Natural killer cell (primary cell): ENCODE data around the gene GASK1A. TPM values are rescaled to one million over a fixed set of nuclear protein-coding genes. Genes with fewer than 3 reads are reported as not detected.
"Not testable (repeated sequence)": the region's sequence is repeated elsewhere in the genome, so short reads cannot be mapped to it uniquely, and the experiment has no call there.

Source experiments
- ATAC-seq, 3 donors: fragments of 150-1000 bp in 2 of 3; fragments of 200-7000 bp in 1 of 3; cut with Tn5 transposase; 1 replicate in 1 of 3; 2 replicates in 2 of 3; pipeline ENCODE4 v1.10.0; 2021; ENCODE audit warnings: mild to moderate bottlenecking in 2 of 3, moderate library complexity in 2 of 3
- DNase-seq, 2 donors: peaks; one replicate each; pipeline versions ENCODE4 v3.0.0 to v3.0.0-alpha.2; 2013 to 2021; ENCODE audit warnings: mixed read lengths in 1 of 2
- H3K27ac ChIP-seq: one replicate; pipeline ENCODE4 v1.5.1; 2013; ENCODE audit warnings: mild to moderate bottlenecking, low read length
- H3K27me3 ChIP-seq: one replicate; pipeline ENCODE4 v1.6.1; 2013; ENCODE audit warnings: low read length; ENCODE audit not compliant: control insufficient read depth, insufficient read depth
- H3K36me3 ChIP-seq: one replicate; pipeline ENCODE4 v1.6.1; 2013; ENCODE audit warnings: low read length; ENCODE audit not compliant: control insufficient read depth, insufficient read depth
- H3K4me1 ChIP-seq: one replicate; pipeline ENCODE4 v1.6.1; 2013; ENCODE audit warnings: low read length; ENCODE audit not compliant: control insufficient read depth, insufficient read depth
- H3K4me3 ChIP-seq: one replicate; pipeline ENCODE4 v1.5.1; 2013; ENCODE audit warnings: low read length
- H3K9me3 ChIP-seq: one replicate; pipeline ENCODE4 v1.6.1; 2013; ENCODE audit warnings: low read length; ENCODE audit not compliant: control insufficient read depth, insufficient read depth
- H3K27ac Mint-ChIP-seq, 2 donors: one replicate each; pipeline ENCODE4 v1.8.0; 2022; ENCODE audit warnings: mild to moderate bottlenecking in 2 of 2, mixed read lengths in 2 of 2, moderate library complexity in 1 of 2
- H3K27me3 Mint-ChIP-seq, 2 donors: one replicate each; pipeline ENCODE4 v1.8.0; 2022; ENCODE audit warnings: low read depth in 2 of 2, mixed read lengths in 2 of 2
- H3K36me3 Mint-ChIP-seq: one replicate; pipeline ENCODE4 v1.8.0; 2022; ENCODE audit warnings: mixed read lengths
- H3K4me1 Mint-ChIP-seq, 2 donors: one replicate each; pipeline ENCODE4 v1.8.0; 2022; ENCODE audit warnings: mixed read lengths in 2 of 2
- H3K4me3 Mint-ChIP-seq: one replicate; pipeline ENCODE4 v1.8.0; 2022; ENCODE audit warnings: mild to moderate bottlenecking, moderate library complexity, mixed read lengths
- H3K9me3 Mint-ChIP-seq, 2 donors: one replicate each; pipeline ENCODE4 v1.8.0; 2022; ENCODE audit warnings: mixed read lengths in 2 of 2
- CTCF ChIP-seq: fragments of 200-600 bp; IDR thresholded peaks from one replicate; pipeline ENCODE4 v1.8.0; 2022; ENCODE audit warnings: antibody characterized with exemption
- WGBS: methylation state at CpG from one replicate; pipeline ENCODE4 v1.1.7; 2013; ENCODE audit warnings: missing lambda C conversion rate; ENCODE audit not compliant: insufficient coverage; 5-methylcytosine and 5-hydroxymethylcytosine counted together
- intact Hi-C: fragments of 100-400 bp; cut with micrococcal nuclease; formaldehyde crosslinking; loops from one replicate; pipeline ENCODE4 v1.14.2; 2022
- total RNA-seq, 4 donors: library from RNA; stranded (reverse); fragments of 120-200 nt in 1 of 4; gene quantifications; one replicate each; pipeline versions ENCODE4 v1.2.3 to v1.2.4, GENCODE V29; 2013 to 2022

The GASK1A gene
- total RNA-seq, 3 donors from 2014 or later (not counting 1 experiment from before 2014, with no cell fraction given), result 0.12 to 0.34 TPM; not detected in 1

- H3K27me3 Mint-ChIP-seq, result peaks cover 0 to 4% of the 10 kb centered on the region in 2 donors
- no peak for DNase-seq
- H3K4me3 Mint-ChIP-seq, result no peak overlapping the region
- Histone ChIP-seq H3K4me3 (no peak overlapping the region), H3K9me3 (peaks cover 29% of the 10 kb centered on the region), H3K27ac (no peak overlapping the region), H3K27me3 (no peaks in the 10 kb centered on the region), H3K4me1 (no peaks in the 10 kb centered on the region), H3K36me3 (no peaks in the 10 kb centered on the region)
- WGBS, result 90% methylated on average over 3 of the region's 3 CpGs
- TF ChIP-seq CTCF, result no peak
- no peaks in the 10 kb centered on the region for H3K36me3 Mint-ChIP-seq
- no peaks in the 10 kb centered on the region for H3K4me1 Mint-ChIP-seq
- intact Hi-C loops, result no loop called here
- no peak overlapping the region for H3K27ac Mint-ChIP-seq
- ATAC-seq, result no peak
- H3K9me3 Mint-ChIP-seq, result peaks cover 3 to 16% of the 10 kb centered on the region in 2 donors
Observed at GRCh38 chr3:43043071-43043766, 64.1 kb downstream of the GASK1A start.

GRCh38 chr3:43043793-43044192 is 64.7 kb downstream of the GASK1A start:
- no peaks in the 10 kb centered on the region for H3K36me3 Mint-ChIP-seq
- H3K9me3 Mint-ChIP-seq, result peaks cover 3 to 17% of the 10 kb centered on the region in 2 donors
- H3K27me3 Mint-ChIP-seq, result peaks cover 0 to 4% of the 10 kb centered on the region in 2 donors
- intact Hi-C loops, result no loop called here
- no peak overlapping the region for H3K4me3 Mint-ChIP-seq
- DNase-seq (no peak), ATAC-seq (no peak)
- 92% methylated on average over 2 of the region's 2 CpGs for WGBS
- no peak overlapping the region for H3K27ac Mint-ChIP-seq
- no peak for TF ChIP-seq CTCF
- no peaks in the 10 kb centered on the region for H3K4me1 Mint-ChIP-seq
- no peak overlapping the region for H3K4me3 ChIP-seq
- peaks cover 29% of the 10 kb centered on the region for H3K9me3 ChIP-seq
- H3K36me3 ChIP-seq, result no peaks in the 10 kb centered on the region
- no peak overlapping the region for H3K27ac ChIP-seq
- no peaks in the 10 kb centered on the region for H3K27me3 ChIP-seq
- H3K4me1 ChIP-seq, result no peaks in the 10 kb centered on the region

- H3K4me3 ChIP-seq, H3K4me1 Mint-ChIP-seq, H3K4me1 ChIP-seq, H3K27me3 ChIP-seq, H3K27ac Mint-ChIP-seq, ATAC-seq, H3K27me3 Mint-ChIP-seq, DNase-seq, H3K27ac ChIP-seq, H3K36me3 Mint-ChIP-seq, H3K36me3 ChIP-seq, H3K4me3 Mint-ChIP-seq, intact Hi-C loops: not testable (repeated sequence)
- peaks cover 3 to 21% of the 10 kb centered on the region in 2 donors for H3K9me3 Mint-ChIP-seq
- peaks cover 29% of the 10 kb centered on the region for H3K9me3 ChIP-seq
Observed at GRCh38 chr3:43045079-43045478, 66.0 kb downstream of the GASK1A start.

GRCh38 chr3:43046583-43046982 is 67.5 kb downstream of the GASK1A start:
- intact Hi-C loops, result no loop called here
- 50% methylated on average over 1 of the region's 1 CpG for WGBS
- no peak for TF ChIP-seq CTCF

More at GRCh38 chr3:43046583-43046982, 67.5 kb downstream of the GASK1A start:
- Mint-ChIP-seq H3K27me3 (peaks cover 0 to 4% of the 10 kb centered on the region in 2 donors), H3K4me3 (no peak overlapping the region), H3K4me1 (no peaks in the 10 kb centered on the region), H3K27ac (no peak overlapping the region), H3K36me3 (peaks cover 17% of the 10 kb centered on the region), H3K9me3 (peaks cover 8 to 28% of the 10 kb centered on the region in 2 donors)
- H3K27ac ChIP-seq, result no peak overlapping the region
- no peaks in the 10 kb centered on the region for H3K27me3 ChIP-seq
- ATAC-seq (no peak), DNase-seq (no peak)
- peaks cover 29% of the 10 kb centered on the region for H3K9me3 ChIP-seq
- H3K4me3 ChIP-seq, result no peak overlapping the region
- H3K4me1 ChIP-seq, result no peaks in the 10 kb centered on the region
- no peaks in the 10 kb centered on the region for H3K36me3 ChIP-seq
